Left lung (tissue), 10 donors: Measurements from ENCODE around the gene RABGAP1L. TPM values are rescaled to one million over a fixed set of nuclear protein-coding genes. Genes with fewer than 3 reads are reported as not detected.
A peak's percentile ranks its signal among the peaks of the same experiment; 100 is the strongest.

ENCODE experiments used
- ATAC-seq: fragments of 200-7000 bp; cut with Tn5 transposase; one replicate; pipeline ENCODE4 v1.9.1; 2020; ENCODE audit warnings: moderate library complexity
- DNase-seq, 4 donors: peaks; one replicate each; pipeline ENCODE4 v3.0.0-alpha.2; 2013 to 2020
- H3K27ac ChIP-seq, 2 donors: fragments of 200-600 bp; sonication (generic) in 1 of 2; one replicate each; pipeline versions ENCODE4 v1.5.0 to v1.8.0; 2020 to 2021
- H3K27me3 ChIP-seq, 2 donors: fragments of 200-600 bp; sonication (generic) in 1 of 2; one replicate each; pipeline versions ENCODE4 v1.5.0 to v1.8.0; 2020 to 2021
- H3K36me3 ChIP-seq, 2 donors: fragments of 200-600 bp; sonication (generic) in 1 of 2; one replicate each; pipeline versions ENCODE4 v1.5.0 to v1.8.0; 2020 to 2021
- H3K4me1 ChIP-seq, 2 donors: fragments of 200-600 bp; one replicate each; pipeline ENCODE4 v1.8.0; 2021
- H3K4me3 ChIP-seq, 2 donors: fragments of 200-600 bp; sonication (generic) in 1 of 2; one replicate each; pipeline versions ENCODE4 v1.5.0 to v1.8.0; 2020 to 2021; ENCODE audit warnings: mild to moderate bottlenecking in 1 of 2
- H3K9me3 ChIP-seq, 2 donors: fragments of 200-600 bp; sonication (generic) in 1 of 2; one replicate each; pipeline versions ENCODE4 v1.5.0 to v1.8.0; 2020 to 2021
- CTCF ChIP-seq, 2 donors: fragments of 200-600 bp; sonication (generic) in 1 of 2; IDR thresholded peaks; one replicate each; pipeline versions ENCODE4 v1.5.0 to v1.8.0; 2021; ENCODE audit warnings: antibody characterized with exemption in 2 of 2
- intact Hi-C, 2 donors: fragments of 100-400 bp; cut with DNase I; formaldehyde crosslinking; loops; one replicate each; pipeline versions ENCODE4 v1.11.2 to v1.14.2; 2022
- polyA plus RNA-seq, 6 donors: library from polyadenylated mRNA; unstranded; fragments of 120-200 nt; gene quantifications; one replicate each; pipeline ENCODE4 v1.2.1, GENCODE V29; 2013; ENCODE audit not compliant: insufficient read length in 6 of 6
- total RNA-seq, 2 donors: library from RNA; stranded (reverse); fragmentation: NEBNext Ultra II Directional; extraction: Animal tissue kit (Norgen Biotek cat#: 25700); gene quantifications; one replicate each; pipeline ENCODE4 v1.2.1, GENCODE V29; 2021
- donor health status: DM: no; HTN: yes; CAD: no.
- donor health status: DM: no; HTN: no; CAD: no.

RABGAP1L gene
- total and polyA plus RNA-seq, 8 donors: 40.3 to 67.3 (median 51.4) TPM

DNA sequence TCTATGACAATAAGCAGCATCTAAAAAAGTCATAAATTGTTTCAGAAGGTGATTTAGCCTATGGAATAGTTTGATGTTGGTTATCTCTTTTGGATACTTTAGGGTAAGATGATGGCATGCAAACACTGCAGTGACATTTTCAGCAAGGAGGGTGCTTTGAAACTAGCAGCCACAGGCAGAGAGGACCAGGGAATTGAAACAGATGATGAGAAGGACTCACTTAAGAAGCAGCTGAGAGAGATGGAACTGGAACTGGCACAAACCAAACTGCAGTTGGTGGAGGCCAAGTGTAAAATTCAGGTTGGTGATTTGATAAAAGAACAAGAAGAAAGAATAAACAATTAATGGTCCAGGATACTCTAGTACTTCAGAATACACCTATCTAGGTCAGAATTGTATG is 829.2 kb downstream of the RABGAP1L start:
- DNase-seq: no peak
- no peak overlapping the region for H3K27ac ChIP-seq
- no peaks in the 10 kb centered on the region for H3K27me3 ChIP-seq
- intact Hi-C loops: no loop called here
- H3K36me3 ChIP-seq: no peaks in the 10 kb centered on the region
- TF ChIP-seq CTCF (IDR thresholded peaks at IDR 0.05): no peak
- no peaks in the 10 kb centered on the region for H3K9me3 ChIP-seq
- peaks cover 0 to 12% of the 10 kb centered on the region in 2 donors for H3K4me1 ChIP-seq
- H3K4me3 ChIP-seq: no peak overlapping the region
- no peak for ATAC-seq

DNA sequence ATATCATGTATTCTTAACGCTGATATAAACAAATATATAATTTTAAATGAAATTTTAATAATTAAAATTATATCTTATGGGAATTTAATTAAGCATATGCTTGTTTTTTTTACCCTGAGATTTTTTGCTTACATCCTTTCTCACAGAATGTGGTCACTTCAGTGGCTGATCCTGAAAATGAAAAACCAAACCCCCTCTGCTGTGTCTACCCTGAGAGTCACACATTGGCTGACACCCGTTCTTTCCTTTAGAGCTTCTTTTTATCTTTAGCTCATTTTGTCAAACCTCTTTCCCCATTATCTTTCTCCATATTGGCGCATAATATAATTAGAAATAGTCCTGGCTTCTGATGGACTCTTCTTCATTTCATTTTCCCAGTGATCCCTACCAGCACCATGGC is 829.7 kb downstream of the RABGAP1L start:
- no peaks in the 10 kb centered on the region for H3K9me3 ChIP-seq
- no peak overlapping the region for H3K27ac ChIP-seq
- no peaks in the 10 kb centered on the region for H3K36me3 ChIP-seq
- no peak for ATAC-seq
- DNase-seq: no peak
- intact Hi-C loops: no loop called here
- no peak for TF ChIP-seq CTCF (IDR thresholded peaks at IDR 0.05)
- H3K27me3 ChIP-seq: no peaks in the 10 kb centered on the region
- peaks cover 0 to 12% of the 10 kb centered on the region in 2 donors for H3K4me1 ChIP-seq
- no peak overlapping the region for H3K4me3 ChIP-seq

GRCh38 chr1:174989536-174990220 is 830.4 kb downstream of the RABGAP1L start:
- Histone ChIP-seq H3K4me1 (peaks cover 0 to 12% of the 10 kb centered on the region in 2 donors), H3K27ac (peak overlapping the region; percentile 79 to 86), H3K4me3 (peak overlapping the region in 1 of 2 donors; percentile 43), H3K9me3 (no peaks in the 10 kb centered on the region), H3K27me3 (no peaks in the 10 kb centered on the region), H3K36me3 (no peaks in the 10 kb centered on the region)
- TF ChIP-seq CTCF (IDR thresholded peaks at IDR 0.05): no peak
- intact Hi-C loops: no loop called here
- ATAC-seq (peak; percentile 45), DNase-seq (peak in 1 of 4 donors; percentile 50)

GRCh38 chr1:174990382-174990999 is 831.2 kb downstream of the RABGAP1L start:
- Histone ChIP-seq H3K27me3 (no peaks in the 10 kb centered on the region), H3K9me3 (no peaks in the 10 kb centered on the region), H3K4me3 (peak overlapping the region; percentile 35 to 43), H3K36me3 (no peaks in the 10 kb centered on the region), H3K4me1 (peaks cover 0 to 12% of the 10 kb centered on the region in 2 donors), H3K27ac (peak overlapping the region; percentile 79 to 86)
- intact Hi-C loops: no loop called here
- ATAC-seq: peak; percentile 94
- no peak for TF ChIP-seq CTCF (IDR thresholded peaks at IDR 0.05)
- peak in 2 of 4 donors; percentile 41 to 61 for DNase-seq

DNA sequence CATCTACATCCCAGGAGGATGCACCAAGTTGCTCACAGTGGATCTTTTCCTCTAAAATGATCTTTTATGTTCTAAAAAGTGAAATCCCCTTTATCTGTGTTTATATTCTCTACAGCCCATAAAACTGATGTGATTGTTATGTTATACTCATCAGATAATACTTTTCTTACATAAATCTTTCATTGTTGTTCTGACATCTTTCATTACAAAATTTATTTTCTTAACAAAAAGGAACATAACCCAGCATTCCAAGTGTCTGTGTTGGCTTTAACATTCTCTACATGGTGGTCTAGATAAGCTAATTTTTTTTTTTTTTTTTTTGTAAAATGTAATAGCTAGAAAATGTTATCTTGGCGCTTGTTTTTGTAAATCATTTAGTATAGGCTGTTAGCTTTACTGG is 832.2 kb downstream of the RABGAP1L start:
- H3K27ac ChIP-seq: no peak overlapping the region
- H3K36me3 ChIP-seq: no peaks in the 10 kb centered on the region
- no peak for TF ChIP-seq CTCF (IDR thresholded peaks at IDR 0.05)
- H3K27me3 ChIP-seq: no peaks in the 10 kb centered on the region
- no peaks in the 10 kb centered on the region for H3K9me3 ChIP-seq
- intact Hi-C loops: no loop called here
- peaks cover 0 to 12% of the 10 kb centered on the region in 2 donors for H3K4me1 ChIP-seq
- ATAC-seq: no peak
- H3K4me3 ChIP-seq: no peak overlapping the region
- DNase-seq: no peak
